Measurements from ENCODE around the gene ANKRD6. TPM values are rescaled to one million over a fixed set of nuclear protein-coding genes. Genes with fewer than 3 reads are reported as not detected.

The ANKRD6 gene
- total and polyA plus RNA-seq, 2 experiments from 2014 or later, result 9.3 to 20.9 TPM

DNA sequence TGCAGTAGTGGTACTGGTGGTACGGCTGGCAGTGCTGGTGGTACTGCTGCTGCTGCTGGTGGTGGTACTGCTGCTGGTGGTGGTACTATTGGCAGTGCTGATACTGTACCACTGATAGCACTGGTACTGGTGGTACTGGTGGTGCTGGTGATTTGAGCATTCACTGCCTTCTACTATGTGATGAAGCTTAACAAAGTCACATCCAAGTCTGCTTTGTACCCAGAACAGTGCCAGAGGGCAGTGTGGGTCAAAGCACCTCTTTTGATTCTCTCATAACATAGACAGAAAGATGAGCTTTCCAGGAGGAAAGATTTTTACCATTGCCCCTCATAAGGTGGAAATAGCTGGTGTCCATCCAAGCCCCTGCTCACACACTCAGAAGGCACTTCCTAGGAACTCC, 48.7 kb downstream of the ANKRD6 start:
- Histone ChIP-seq H3K9me2 (replicated peaks; ENCODE audit: insufficient read depth) (no peaks in the 10 kb centered on the region), H3K27ac (no peak overlapping the region), H2AFZ (no peak overlapping the region), H4K20me1 (ENCODE audit: insufficient read depth, poor library complexity, severe bottlenecking) (no peaks in the 10 kb centered on the region), H3K4me2 (no peak overlapping the region), H3K36me3 (replicated peaks; ENCODE audit: insufficient read depth, low read depth) (no peaks in the 10 kb centered on the region), H3K27me3 (no peaks in the 10 kb centered on the region), H3K4me1 (ENCODE audit: insufficient read depth) (no peaks in the 10 kb centered on the region), H3K79me2 (peaks cover 11% of the 10 kb centered on the region), H3K4me3 (no peak overlapping the region), H3K9me3 (ENCODE audit: low read depth) (no peaks in the 10 kb centered on the region)
- TF ChIP-seq EZH2phosphoT487 (IDR thresholded peaks at IDR 0.05; ENCODE audit: low read depth, severe bottlenecking, unreplicated experiment), result no peak
- TF ChIP-seq, protein P1, sequence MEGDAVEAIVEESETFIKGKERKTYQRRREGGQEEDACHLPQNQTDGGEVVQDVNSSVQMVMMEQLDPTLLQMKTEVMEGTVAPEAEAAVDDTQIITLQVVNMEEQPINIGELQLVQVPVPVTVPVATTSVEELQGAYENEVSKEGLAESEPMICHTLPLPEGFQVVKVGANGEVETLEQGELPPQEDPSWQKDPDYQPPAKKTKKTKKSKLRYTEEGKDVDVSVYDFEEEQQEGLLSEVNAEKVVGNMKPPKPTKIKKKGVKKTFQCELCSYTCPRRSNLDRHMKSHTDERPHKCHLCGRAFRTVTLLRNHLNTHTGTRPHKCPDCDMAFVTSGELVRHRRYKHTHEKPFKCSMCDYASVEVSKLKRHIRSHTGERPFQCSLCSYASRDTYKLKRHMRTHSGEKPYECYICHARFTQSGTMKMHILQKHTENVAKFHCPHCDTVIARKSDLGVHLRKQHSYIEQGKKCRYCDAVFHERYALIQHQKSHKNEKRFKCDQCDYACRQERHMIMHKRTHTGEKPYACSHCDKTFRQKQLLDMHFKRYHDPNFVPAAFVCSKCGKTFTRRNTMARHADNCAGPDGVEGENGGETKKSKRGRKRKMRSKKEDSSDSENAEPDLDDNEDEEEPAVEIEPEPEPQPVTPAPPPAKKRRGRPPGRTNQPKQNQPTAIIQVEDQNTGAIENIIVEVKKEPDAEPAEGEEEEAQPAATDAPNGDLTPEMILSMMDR (IDR thresholded peaks at IDR 0.05; ENCODE audit: poor library complexity), result no peak
- no peak for TF ChIP-seq EZH2 (IDR thresholded peaks at IDR 0.05; ENCODE audit: borderline replicate concordance)
- no peak for DNase-seq (ENCODE audit: low spot score)
- WGBS (ENCODE audit: low lambda C conversion rate, missing lambda C conversion rate), result 100% methylated on average over 1 of the region's 1 CpG

DNA sequence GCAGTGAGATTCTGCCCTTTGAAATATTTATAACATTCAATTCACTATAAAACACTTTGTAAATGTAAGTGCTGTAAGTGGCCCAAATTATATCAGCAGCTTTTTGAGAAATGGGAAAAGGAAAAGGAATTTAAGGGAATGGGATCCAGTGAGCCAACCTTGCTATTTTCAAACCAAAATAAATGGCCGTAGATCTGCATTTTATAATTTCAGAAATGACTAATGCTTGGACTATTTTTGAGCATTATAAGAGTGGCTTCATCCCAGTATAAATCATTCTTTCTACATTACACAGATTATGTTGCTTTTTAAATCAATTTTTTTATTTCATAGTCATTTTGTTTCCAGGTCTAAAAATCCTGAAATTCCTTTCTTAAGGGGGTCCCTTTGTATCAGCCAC, 49.2 kb downstream of the ANKRD6 start:
- no peaks in the 10 kb centered on the region for H3K4me1 ChIP-seq (ENCODE audit: insufficient read depth)
- H3K27me3 ChIP-seq, result no peaks in the 10 kb centered on the region
- TF ChIP-seq, protein P1 (IDR thresholded peaks at IDR 0.05; ENCODE audit: poor library complexity), result no peak
- no peak for TF ChIP-seq EZH2phosphoT487 (IDR thresholded peaks at IDR 0.05; ENCODE audit: low read depth, severe bottlenecking, unreplicated experiment)
- no peak for TF ChIP-seq EZH2 (IDR thresholded peaks at IDR 0.05; ENCODE audit: borderline replicate concordance)
- H3K27ac ChIP-seq, result no peak overlapping the region
- H3K4me2 ChIP-seq, result no peak overlapping the region
- DNase-seq (ENCODE audit: low spot score), result no peak
- H4K20me1 ChIP-seq (ENCODE audit: insufficient read depth, poor library complexity, severe bottlenecking), result no peaks in the 10 kb centered on the region
- no peak overlapping the region for H2AFZ ChIP-seq
- H3K79me2 ChIP-seq, result peaks cover 15% of the 10 kb centered on the region
- H3K9me2 ChIP-seq (replicated peaks; ENCODE audit: insufficient read depth), result no peaks in the 10 kb centered on the region
- H3K36me3 ChIP-seq (replicated peaks; ENCODE audit: insufficient read depth, low read depth), result no peaks in the 10 kb centered on the region
- 83% methylated on average over 1 of the region's 1 CpG for WGBS (ENCODE audit: low lambda C conversion rate, missing lambda C conversion rate)
- H3K4me3 ChIP-seq, result no peak overlapping the region
- no peaks in the 10 kb centered on the region for H3K9me3 ChIP-seq (ENCODE audit: low read depth)

- H3K9me3 ChIP-seq (ENCODE audit: low read depth), result no peaks in the 10 kb centered on the region
- H3K4me1 ChIP-seq (ENCODE audit: insufficient read depth), result no peaks in the 10 kb centered on the region
- peaks cover 14% of the 10 kb centered on the region for H3K79me2 ChIP-seq
- H3K36me3 ChIP-seq (replicated peaks; ENCODE audit: insufficient read depth, low read depth), result no peaks in the 10 kb centered on the region
- no peaks in the 10 kb centered on the region for H4K20me1 ChIP-seq (ENCODE audit: insufficient read depth, poor library complexity, severe bottlenecking)
- H3K27me3 ChIP-seq, result no peaks in the 10 kb centered on the region
- TF ChIP-seq, protein P1 (IDR thresholded peaks at IDR 0.05; ENCODE audit: poor library complexity), result no peak
- no peak for TF ChIP-seq EZH2phosphoT487 (IDR thresholded peaks at IDR 0.05; ENCODE audit: low read depth, severe bottlenecking, unreplicated experiment)
- TF ChIP-seq EZH2 (IDR thresholded peaks at IDR 0.05; ENCODE audit: borderline replicate concordance), result no peak
- no peak overlapping the region for H3K27ac ChIP-seq
- 55% methylated on average over 7 of the region's 7 CpGs for WGBS (ENCODE audit: low lambda C conversion rate, missing lambda C conversion rate)
- no peaks in the 10 kb centered on the region for H3K9me2 ChIP-seq (replicated peaks; ENCODE audit: insufficient read depth)
- peak overlapping the region; percentile 25 for H3K4me2 ChIP-seq
- no peak for DNase-seq (ENCODE audit: low spot score)
- no peak overlapping the region for H2AFZ ChIP-seq
- H3K4me3 ChIP-seq, result no peak overlapping the region
These were observed 50.3 kb downstream of the ANKRD6 start for GRCh38 chr6:89483111-89483720.
